H9 (cell line): ENCODE measurements around the gene MKI67. TPM values are rescaled to one million over a fixed set of nuclear protein-coding genes. Genes with fewer than 3 reads are reported as not detected.

Source experiments
- DNase-seq: peaks from one replicate; pipeline ENCODE4 v3.0.0-alpha.2; 2017
- H2AFZ ChIP-seq: one replicate; pipeline ENCODE4 v1.6.1; 2013; ENCODE audit warnings: mild to moderate bottlenecking, low read length, control low read depth, moderate library complexity
- H2AK5ac ChIP-seq: 2 replicates; pipeline ENCODE4 v1.6.1; 2013; ENCODE audit warnings: low read length, control low read depth, mixed read lengths; ENCODE audit not compliant: insufficient read length
- H2BK120ac ChIP-seq: one replicate; pipeline ENCODE4 v1.6.1; 2013; ENCODE audit warnings: low read depth, mild to moderate bottlenecking, low read length, control low read depth, inconsistent platforms; ENCODE audit not compliant: poor library complexity, severe bottlenecking
- H2BK12ac ChIP-seq: 2 replicates; pipeline ENCODE4 v1.6.1; 2013; ENCODE audit warnings: low read length, control low read depth, mixed read lengths, low read depth; ENCODE audit not compliant: insufficient read length
- H2BK15ac ChIP-seq: 2 replicates; pipeline ENCODE4 v1.6.1; 2013; ENCODE audit warnings: low read depth, low read length, control low read depth
- H2BK20ac ChIP-seq: one replicate; pipeline ENCODE4 v1.6.1; 2013; ENCODE audit warnings: low read depth, mild to moderate bottlenecking, low read length, control low read depth, inconsistent platforms; ENCODE audit not compliant: poor library complexity, severe bottlenecking
- H2BK5ac ChIP-seq: 2 replicates; pipeline ENCODE4 v1.6.1; 2013; ENCODE audit warnings: low read length, control low read depth, mixed read lengths; ENCODE audit not compliant: insufficient read length
- H3K14ac ChIP-seq: 2 replicates; pipeline ENCODE4 v1.6.1; 2013; ENCODE audit warnings: low read length, control low read depth; ENCODE audit not compliant: insufficient read depth
- H3K18ac ChIP-seq: 2 replicates; pipeline ENCODE4 v1.6.1; 2013; ENCODE audit warnings: low read depth, mild to moderate bottlenecking, mixed read lengths, low read length, control low read depth; ENCODE audit not compliant: insufficient read length
- H3K23ac ChIP-seq: 2 replicates; pipeline ENCODE4 v1.6.1; 2013; ENCODE audit warnings: low read length, control low read depth, mixed read lengths, low read depth; ENCODE audit not compliant: insufficient read length
- H3K23me2 ChIP-seq: 2 replicates; pipeline ENCODE4 v1.6.1; 2013; ENCODE audit warnings: low read depth, mild to moderate bottlenecking, mixed read lengths, low read length, control low read depth; ENCODE audit not compliant: insufficient read length, poor library complexity, severe bottlenecking
- H3K27ac ChIP-seq: 2 replicates; pipeline ENCODE4 v1.5.1; 2013; ENCODE audit warnings: low read length, control low read depth, mixed read lengths, low read depth; ENCODE audit not compliant: insufficient read length
- H3K27me3 ChIP-seq: 2 replicates; pipeline ENCODE4 v1.6.1; 2013; ENCODE audit warnings: low read length, control low read depth, inconsistent platforms; ENCODE audit not compliant: insufficient read depth
- H3K4ac ChIP-seq: 2 replicates; pipeline ENCODE4 v1.6.1; 2013; ENCODE audit warnings: low read depth, mild to moderate bottlenecking, control low read depth, inconsistent platforms, low read length, moderate library complexity
- H3K4me1 ChIP-seq: 2 replicates; pipeline ENCODE4 v1.6.1; 2013; ENCODE audit warnings: low read length, control low read depth, inconsistent platforms; ENCODE audit not compliant: insufficient read depth
- H3K4me2 ChIP-seq: 2 replicates; pipeline ENCODE4 v1.6.1; 2013; ENCODE audit warnings: low read length, control low read depth, mixed read lengths; ENCODE audit not compliant: insufficient read length, insufficient read depth
- H3K56ac ChIP-seq: 2 replicates; pipeline ENCODE4 v1.6.1; 2013; ENCODE audit warnings: low read depth, mild to moderate bottlenecking, mixed read lengths, low read length, control low read depth; ENCODE audit not compliant: insufficient read length
- H3K79me1 ChIP-seq: 2 replicates; pipeline ENCODE4 v1.6.1; 2013; ENCODE audit warnings: low read depth, mild to moderate bottlenecking, moderate library complexity, low read length, control low read depth, inconsistent platforms; ENCODE audit not compliant: insufficient read depth, poor library complexity, severe bottlenecking
- H3K79me2 ChIP-seq: 2 replicates; pipeline ENCODE4 v1.6.1; 2013; ENCODE audit warnings: low read length, control low read depth, inconsistent platforms; ENCODE audit not compliant: insufficient read depth
- H3K9ac ChIP-seq: 2 replicates; pipeline ENCODE4 v1.6.1; 2013; ENCODE audit warnings: low read length, control low read depth, mixed read lengths; ENCODE audit not compliant: insufficient read length; ENCODE audit errors: extremely low read depth
- H3K9me3 ChIP-seq: one replicate; pipeline ENCODE4 v1.6.1; 2013; ENCODE audit warnings: low read depth, low read length, inconsistent platforms; ENCODE audit not compliant: control insufficient read depth
- H3T11ph ChIP-seq: one replicate; pipeline ENCODE4 v1.6.1; 2013; ENCODE audit warnings: mild to moderate bottlenecking, low read length, control low read depth, inconsistent platforms
- H4K20me1 ChIP-seq: one replicate; pipeline ENCODE4 v1.6.1; 2013; ENCODE audit not compliant: control insufficient read depth, insufficient read length, insufficient read depth
- H4K5ac ChIP-seq: 2 replicates; pipeline ENCODE4 v1.6.1; 2013; ENCODE audit warnings: low read depth, mild to moderate bottlenecking, mixed read lengths, low read length, control low read depth; ENCODE audit not compliant: insufficient read length
- H4K8ac ChIP-seq: replicated peaks from 2 replicates; pipeline ENCODE4 v1.6.1; 2013; ENCODE audit warnings: low read length, control low read depth, mixed read lengths, low read depth; ENCODE audit not compliant: insufficient read length
- H4K91ac ChIP-seq: 2 replicates; pipeline ENCODE4 v1.6.1; 2013; ENCODE audit warnings: low read depth, mild to moderate bottlenecking, moderate library complexity, mixed read lengths, low read length, control low read depth; ENCODE audit not compliant: insufficient read length
- H3K27ac Mint-ChIP-seq, 3 experiments: 2 replicates in 2 of 3; 3 replicates in 1 of 3; pipeline ENCODE4 v1.8.0; 2020 to 2021; ENCODE audit warnings: mixed read lengths in 3 of 3, mild to moderate bottlenecking in 1 of 3, moderate library complexity in 1 of 3
- H3K27me3 Mint-ChIP-seq: 2 replicates; pipeline ENCODE4 v1.8.0; 2021; ENCODE audit warnings: low read depth, mild to moderate bottlenecking, moderate library complexity, mixed read lengths
- H3K36me3 Mint-ChIP-seq, 3 experiments: 2 replicates in 2 of 3; 3 replicates in 1 of 3; pipeline ENCODE4 v1.8.0; 2020 to 2021; ENCODE audit warnings: low read depth in 3 of 3, mixed read lengths in 3 of 3; ENCODE audit not compliant: insufficient read depth in 1 of 3
- H3K4me1 Mint-ChIP-seq, 2 experiments: 2 replicates each; pipeline ENCODE4 v1.8.0; 2020; ENCODE audit warnings: mixed read lengths in 2 of 2
- H3K4me3 Mint-ChIP-seq, 2 experiments: 2 replicates in 1 of 2; 3 replicates in 1 of 2; pipeline ENCODE4 v1.8.0; 2020 to 2021; ENCODE audit warnings: mild to moderate bottlenecking in 2 of 2, mixed read lengths in 2 of 2, moderate library complexity in 1 of 2
- H3K9me3 Mint-ChIP-seq, 2 experiments: 2 replicates in 1 of 2; 3 replicates in 1 of 2; pipeline ENCODE4 v1.8.0; 2020; ENCODE audit warnings: mild to moderate bottlenecking in 2 of 2, mixed read lengths in 2 of 2, moderate library complexity in 1 of 2
- CTCF ChIP-seq: fragments of 200-600 bp; sonication (generic); conservative IDR thresholded peaks from 3 replicates; pipeline ENCODE4 v1.8.0; 2021; ENCODE audit warnings: antibody characterized with exemption, mild to moderate bottlenecking
- WGBS: extraction: QIAGEN DNeasy Blood & Tissue Kit; methylation state at CpG from one replicate; pipeline ENCODE4 v1.1.7; 2013; ENCODE audit warnings: missing lambda C conversion rate, low lambda C conversion rate, mixed read lengths; ENCODE audit not compliant: insufficient read length; ENCODE audit errors: extremely low coverage; 5-methylcytosine and 5-hydroxymethylcytosine counted together
- total RNA-seq: library from RNA; stranded (reverse); gene quantifications from 2 replicates; pipeline ENCODE4 v1.2.1, GENCODE V29; 2021

The MKI67 gene
- total RNA-seq, 1 experiment from 2014 or later: 108 TPM

GRCh38 chr10:128061306-128062300 is 64.6 kb downstream of the MKI67 start:
- H3T11ph ChIP-seq: no peak overlapping the region
- no peak overlapping the region for H3K23ac ChIP-seq
- H3K9me3 Mint-ChIP-seq: no peaks in the 10 kb centered on the region
- no peak overlapping the region for H3K27ac ChIP-seq
- H2BK20ac ChIP-seq: no peak overlapping the region
- TF ChIP-seq CTCF: no peak
- H3K14ac ChIP-seq: no peak overlapping the region
- no peak overlapping the region for H3K18ac ChIP-seq
- H3K9me3 ChIP-seq: no peaks in the 10 kb centered on the region
- H3K79me2 ChIP-seq: no peaks in the 10 kb centered on the region
- H2AK5ac ChIP-seq: no peak overlapping the region
- peaks cover 26 to 27% of the 10 kb centered on the region in 2 experiments for H3K4me1 Mint-ChIP-seq
- H4K5ac ChIP-seq: no peak overlapping the region
- no peak for DNase-seq
- no peak overlapping the region for H2BK12ac ChIP-seq
- H3K27ac Mint-ChIP-seq: no peak overlapping the region; a peak in 2 of 7 replicates
- H4K91ac ChIP-seq: no peak overlapping the region
- H3K4me1 ChIP-seq: peaks cover 2% of the 10 kb centered on the region; the same call in 1 of the 2 replicates
- no peak overlapping the region for H2BK15ac ChIP-seq
- no peak overlapping the region for H2BK5ac ChIP-seq
- H3K36me3 Mint-ChIP-seq: no peaks in the 10 kb centered on the region; a peak in 1 of 7 replicates
- no peak overlapping the region for H3K56ac ChIP-seq
- H3K23me2 ChIP-seq: no peaks in the 10 kb centered on the region
- no peaks in the 10 kb centered on the region for H3K79me1 ChIP-seq
- no peak overlapping the region for H3K4me3 Mint-ChIP-seq
- H3K27me3 ChIP-seq: no peaks in the 10 kb centered on the region
- H3K27me3 Mint-ChIP-seq: no peaks in the 10 kb centered on the region
- no peak overlapping the region for H4K8ac ChIP-seq
- H3K9ac ChIP-seq: no peak overlapping the region
- no peak overlapping the region for H2BK120ac ChIP-seq
- no peaks in the 10 kb centered on the region for H4K20me1 ChIP-seq
- no peak overlapping the region for H3K4ac ChIP-seq
- no peak overlapping the region for H3K4me2 ChIP-seq
- WGBS: no CpG with 5 or more reads among the region's 14 CpGs
- no peak overlapping the region for H2AFZ ChIP-seq
